Fibroblast of pulmonary artery (primary cell): Measurements from ENCODE around the gene PRKG1.
A peak's percentile ranks its signal among the peaks of the same experiment; 100 is the strongest.
"Not testable (repeated sequence)": the region's sequence is repeated elsewhere in the genome, so short reads cannot be mapped to it uniquely, and the experiment has no call there.

Experiments
- DNase-seq: peaks from one replicate; pipeline ENCODE4 v3.0.0-alpha.2; 2010; ENCODE audit warnings: low read depth
- H3K4me3 ChIP-seq: replicated peaks from 2 replicates; pipeline ENCODE4 v1.5.1; 2011; ENCODE audit warnings: low read depth, mild to moderate bottlenecking, control low read depth, low read length, moderate library complexity
- TF ChIP-seq, protein P1 (sequence below): IDR thresholded peaks from 2 replicates; pipeline ENCODE4 v1.5.1; 2011; ENCODE audit warnings: mild to moderate bottlenecking, control low read depth, low read length, inconsistent platforms; ENCODE audit errors: missing control alignments

PRKG1 gene

DNA sequence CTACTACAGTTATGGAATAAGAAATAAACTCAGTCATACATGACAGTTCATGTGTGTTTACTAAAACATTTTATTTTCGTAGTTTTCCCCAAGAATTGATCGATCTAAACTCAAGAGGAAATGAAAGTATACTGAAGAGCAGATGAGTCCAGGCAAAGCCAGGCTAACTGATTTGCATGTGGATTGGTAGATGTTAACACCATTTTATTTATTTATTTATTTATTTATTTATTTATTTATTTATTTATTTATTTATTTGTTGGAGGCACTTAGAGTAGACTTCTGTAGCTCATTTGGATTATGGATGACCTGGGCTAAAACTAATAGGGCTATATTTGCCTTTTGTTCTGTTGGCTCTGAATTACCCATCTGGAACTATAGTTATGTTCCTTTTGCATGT is 1171.3 kb downstream of the PRKG1 start:
- no peak overlapping the region for H3K4me3 ChIP-seq
- TF ChIP-seq, protein P1, sequence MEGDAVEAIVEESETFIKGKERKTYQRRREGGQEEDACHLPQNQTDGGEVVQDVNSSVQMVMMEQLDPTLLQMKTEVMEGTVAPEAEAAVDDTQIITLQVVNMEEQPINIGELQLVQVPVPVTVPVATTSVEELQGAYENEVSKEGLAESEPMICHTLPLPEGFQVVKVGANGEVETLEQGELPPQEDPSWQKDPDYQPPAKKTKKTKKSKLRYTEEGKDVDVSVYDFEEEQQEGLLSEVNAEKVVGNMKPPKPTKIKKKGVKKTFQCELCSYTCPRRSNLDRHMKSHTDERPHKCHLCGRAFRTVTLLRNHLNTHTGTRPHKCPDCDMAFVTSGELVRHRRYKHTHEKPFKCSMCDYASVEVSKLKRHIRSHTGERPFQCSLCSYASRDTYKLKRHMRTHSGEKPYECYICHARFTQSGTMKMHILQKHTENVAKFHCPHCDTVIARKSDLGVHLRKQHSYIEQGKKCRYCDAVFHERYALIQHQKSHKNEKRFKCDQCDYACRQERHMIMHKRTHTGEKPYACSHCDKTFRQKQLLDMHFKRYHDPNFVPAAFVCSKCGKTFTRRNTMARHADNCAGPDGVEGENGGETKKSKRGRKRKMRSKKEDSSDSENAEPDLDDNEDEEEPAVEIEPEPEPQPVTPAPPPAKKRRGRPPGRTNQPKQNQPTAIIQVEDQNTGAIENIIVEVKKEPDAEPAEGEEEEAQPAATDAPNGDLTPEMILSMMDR: no peak
- no peak for DNase-seq

DNA sequence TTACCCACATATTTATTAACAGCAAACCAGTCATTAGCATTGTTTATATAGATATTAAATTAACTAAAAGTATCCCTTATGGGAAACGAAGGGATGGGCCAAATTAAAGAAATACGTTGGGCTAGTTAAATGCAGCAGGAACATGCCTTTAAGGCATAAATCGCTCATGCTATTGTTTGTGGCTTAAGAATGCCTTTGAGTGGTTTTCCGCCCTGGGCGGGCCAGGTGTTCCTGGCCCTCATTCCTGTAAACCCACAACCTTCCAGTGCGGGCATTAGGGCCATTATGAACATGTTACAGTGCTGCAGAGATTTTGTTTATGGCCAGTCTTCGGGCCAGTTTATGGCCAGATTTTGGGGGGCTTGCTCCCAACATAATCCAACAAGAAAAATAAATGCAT is 1173.6 kb downstream of the PRKG1 start:
- DNase-seq, H3K4me3 ChIP-seq: not testable (repeated sequence)

DNA sequence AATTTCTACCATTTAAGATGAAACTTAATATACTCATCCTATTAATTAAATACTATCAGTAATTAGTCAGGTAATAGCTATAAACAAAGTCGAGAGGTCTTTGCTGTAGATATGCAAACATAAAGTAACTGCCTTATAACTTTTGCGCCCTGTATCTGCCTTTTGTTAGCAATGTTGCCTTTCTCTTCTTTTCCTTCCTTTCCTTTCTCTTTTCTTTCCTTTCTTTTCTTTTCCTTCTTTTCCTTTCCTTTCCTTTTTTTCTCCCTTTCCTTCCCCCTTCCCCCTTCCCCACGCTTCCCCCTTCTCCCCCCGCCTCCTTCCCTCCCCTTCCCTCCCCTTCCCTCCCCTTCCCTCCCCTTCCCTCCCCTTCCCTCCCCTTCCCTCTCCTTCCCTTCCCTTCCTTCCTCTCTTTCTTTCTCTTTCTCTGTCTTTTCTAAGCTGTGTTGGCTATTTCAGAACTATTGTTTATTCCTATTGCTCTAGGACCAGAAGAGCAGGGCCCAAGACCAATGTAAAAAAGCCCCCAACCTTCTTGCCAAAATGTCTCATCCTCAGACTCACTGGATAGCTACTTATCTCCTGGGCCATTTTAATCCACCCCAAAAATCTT is 1174.5 kb downstream of the PRKG1 start:
- H3K4me3 ChIP-seq: no peak overlapping the region
- DNase-seq: no peak
- TF ChIP-seq, protein P1: no peak

DNA sequence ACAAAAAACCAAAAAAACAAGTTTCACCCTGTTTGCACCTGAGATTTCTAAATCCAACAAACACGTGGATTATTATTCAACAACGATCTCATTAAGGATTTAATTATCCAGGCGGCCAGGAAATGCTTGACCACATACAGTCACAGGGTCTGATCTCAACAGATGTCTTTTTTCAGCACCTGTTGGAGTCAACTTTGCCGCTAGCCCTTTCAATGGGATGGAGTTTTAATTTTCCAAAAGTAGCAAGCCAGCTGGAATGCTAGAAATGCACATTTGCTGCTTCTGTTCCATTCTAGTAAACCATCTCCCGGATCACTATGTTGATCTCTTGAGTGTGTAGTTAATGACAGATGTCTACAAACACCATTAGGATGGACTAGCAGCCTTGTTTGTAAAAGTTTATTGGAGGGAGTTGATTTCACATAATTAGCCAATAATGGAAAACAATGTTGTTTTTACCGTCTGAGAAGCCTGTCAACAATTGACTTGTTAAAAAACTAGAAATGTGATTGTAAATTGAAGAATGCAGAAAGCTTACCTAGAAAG is 1175.6 kb downstream of the PRKG1 start:
- DNase-seq: no peak
- TF ChIP-seq, protein P1: no peak
- no peak overlapping the region for H3K4me3 ChIP-seq

DNA sequence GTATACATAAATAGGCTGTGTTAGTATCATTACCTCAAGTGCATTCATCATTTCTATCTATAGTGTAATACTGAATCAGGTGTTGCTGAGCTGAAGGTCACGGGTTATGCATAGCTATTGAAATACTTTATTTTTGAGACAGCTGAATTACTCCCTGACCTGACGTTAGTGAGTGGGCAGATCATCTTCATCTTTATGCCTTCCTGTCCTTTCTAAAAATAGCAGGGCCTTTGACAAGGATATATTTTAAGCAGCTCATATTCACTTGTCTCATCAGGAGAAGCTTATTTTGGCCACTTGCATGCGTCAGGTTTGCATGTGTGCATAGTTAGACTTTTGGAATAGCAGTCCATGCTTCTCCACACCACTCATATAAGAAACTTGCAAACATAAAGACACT is 1176.2 kb downstream of the PRKG1 start:
- DNase-seq: no peak
- no peak overlapping the region for H3K4me3 ChIP-seq
- TF ChIP-seq, protein P1: no peak

DNA sequence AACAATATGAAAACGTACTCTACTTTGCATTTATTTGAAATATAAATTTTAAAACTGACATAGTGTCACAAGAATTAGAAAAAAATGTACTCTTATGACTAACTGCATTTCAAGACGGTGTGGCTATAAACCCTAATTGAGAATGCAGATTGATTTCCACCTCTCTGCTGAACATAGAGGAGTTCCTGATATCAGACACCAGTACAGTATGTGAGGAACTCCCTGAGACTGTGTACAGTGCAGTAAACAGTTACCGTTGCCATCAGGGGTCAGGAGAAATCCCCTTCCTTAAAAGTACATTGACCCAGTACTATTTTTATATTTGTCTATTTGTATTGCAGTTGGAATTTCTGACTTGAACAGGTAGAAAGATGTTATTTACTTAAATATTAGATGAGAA is 1178.0 kb downstream of the PRKG1 start:
- TF ChIP-seq, protein P1: no peak
- no peak overlapping the region for H3K4me3 ChIP-seq
- DNase-seq: no peak

DNA sequence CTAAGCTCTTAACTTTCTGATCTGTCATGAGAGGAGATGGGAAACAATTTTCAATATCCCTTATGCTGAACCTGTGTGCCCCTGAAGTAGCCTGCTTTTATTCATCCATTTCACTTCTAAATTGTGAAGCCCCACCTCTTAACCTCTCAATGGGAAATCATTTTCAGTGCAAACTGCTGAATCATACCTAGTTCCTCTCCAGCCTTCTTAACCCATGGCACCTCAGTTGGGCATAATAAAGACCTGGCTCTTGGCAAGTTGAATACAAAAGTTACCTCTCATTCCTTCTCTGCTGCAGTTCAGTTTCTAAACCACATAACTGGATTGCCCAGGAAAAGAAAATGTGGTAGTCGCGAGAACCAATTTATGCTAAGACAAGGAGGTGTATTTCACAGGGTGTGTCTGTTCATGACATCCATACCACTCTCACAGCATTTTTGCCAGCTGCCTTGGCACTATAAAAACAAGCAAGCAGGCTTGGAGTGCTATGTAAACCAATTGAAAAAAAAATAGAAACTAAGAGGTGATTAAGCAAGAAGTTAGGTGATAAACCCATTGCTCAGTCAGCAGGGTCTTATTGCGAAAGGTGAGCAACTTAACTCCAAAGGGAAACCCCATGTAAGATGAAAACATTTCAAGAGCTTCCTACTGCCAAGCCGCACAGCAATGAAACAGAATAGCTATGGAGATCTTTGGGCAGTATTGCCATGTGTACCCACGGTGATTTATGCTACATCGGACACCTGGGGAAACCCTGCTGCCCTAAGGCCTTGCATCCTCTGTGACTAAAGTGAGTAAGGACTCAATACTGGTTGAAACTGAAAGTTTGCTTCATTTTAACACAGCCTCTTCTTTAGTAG is 1182.8 kb downstream of the PRKG1 start:
- TF ChIP-seq, protein P1: no peak
- peak; percentile 47 for DNase-seq
- no peak overlapping the region for H3K4me3 ChIP-seq
